Measurements from ENCODE around the gene FAM163B.
"Not testable (repeated sequence)": the region's sequence is repeated elsewhere in the genome, so short reads cannot be mapped to it uniquely, and the experiment has no call there.

Gene FAM163B

GRCh38 chr9:133640580-133641395 is 31.6 kb upstream of the FAM163B start:
- Histone ChIP-seq H3K27ac (no peak overlapping the region), H3K4me3 (no peak overlapping the region)

DNA sequence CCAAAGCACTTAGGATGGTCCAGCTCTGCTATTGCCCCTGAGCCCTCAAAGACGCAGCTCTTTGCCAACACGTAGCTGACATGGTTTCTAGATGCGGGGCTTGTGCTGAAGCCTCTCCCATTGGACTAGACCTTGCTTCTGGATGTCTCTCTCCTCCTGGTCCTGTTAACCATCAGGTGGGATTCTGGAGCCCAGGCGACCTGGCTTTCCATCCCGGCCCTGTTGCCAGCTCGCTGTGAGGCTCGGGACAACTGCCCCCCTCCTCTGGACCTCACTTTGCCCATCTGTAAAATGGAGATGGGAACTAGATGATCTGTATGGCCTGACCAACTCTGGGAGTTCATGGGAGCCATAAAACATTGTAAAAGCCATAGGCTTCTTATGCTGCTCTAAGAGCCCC is 31.0 kb upstream of the FAM163B start:
- no peak overlapping the region for H3K4me3 ChIP-seq
- H3K27ac ChIP-seq: no peak overlapping the region

GRCh38 chr9:133639613-133640012 is 30.4 kb upstream of the FAM163B start:
- Histone ChIP-seq H3K27ac (no peak overlapping the region), H3K4me3 (no peak overlapping the region)

- H3K27ac ChIP-seq: no peak overlapping the region
- no peak overlapping the region for H3K4me3 ChIP-seq
Observed at GRCh38 chr9:133638711-133639110, 29.5 kb upstream of the FAM163B start.

DNA sequence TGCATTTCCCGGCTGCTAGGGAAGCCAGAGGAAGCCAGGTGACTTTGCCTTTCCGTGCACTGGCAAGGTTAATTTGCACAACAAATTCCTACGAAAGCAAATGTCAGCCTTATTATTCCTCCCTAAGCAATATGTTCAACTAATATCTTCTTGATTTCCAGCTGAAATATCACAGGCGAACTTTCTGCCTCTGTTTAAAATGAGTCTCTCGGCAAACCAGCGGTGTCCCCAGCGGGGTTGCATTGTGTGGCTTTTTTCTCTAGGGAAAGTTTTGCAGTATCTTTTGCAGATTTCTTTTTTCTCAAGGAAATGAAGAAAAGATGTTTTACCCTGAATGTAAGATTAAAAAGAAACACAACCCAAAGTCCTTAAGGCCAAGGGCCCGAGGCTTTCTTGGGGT is 28.9 kb upstream of the FAM163B start:
- Histone ChIP-seq H3K4me3 (no peak overlapping the region), H3K27ac (no peak overlapping the region)

DNA sequence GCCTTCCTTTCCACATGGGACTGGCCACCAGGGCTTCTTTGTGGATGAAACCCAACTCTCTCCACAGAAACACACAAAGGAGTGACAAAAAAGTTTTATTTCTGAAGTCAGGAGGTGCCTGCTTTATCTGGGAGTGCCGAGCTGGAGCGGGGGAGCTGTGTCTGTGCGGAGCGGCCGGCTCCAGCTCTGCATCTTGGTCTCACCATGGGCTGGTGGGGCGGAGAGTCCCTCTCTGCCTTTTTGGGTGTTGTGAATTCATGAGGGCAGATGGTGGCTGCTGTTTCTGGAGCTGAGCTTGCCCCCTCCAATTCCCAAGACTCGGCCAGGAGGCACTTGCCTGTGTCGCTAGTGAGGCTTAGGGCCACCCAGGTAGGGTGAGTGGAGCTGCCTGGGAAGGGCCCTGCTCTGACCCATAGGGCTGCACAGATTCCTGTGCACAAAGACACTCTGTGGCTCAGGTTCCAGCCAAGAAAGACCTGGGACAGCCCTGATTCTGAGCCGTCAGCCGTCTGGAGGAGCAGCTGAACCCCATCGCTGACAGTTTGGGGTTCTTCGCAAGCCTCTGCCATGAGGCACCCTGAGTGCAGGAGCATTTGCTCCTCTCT is 28.4 kb upstream of the FAM163B start:
- Histone ChIP-seq H3K27ac (no peak overlapping the region), H3K4me3 (no peak overlapping the region)

GRCh38 chr9:133636902-133637301 is 27.7 kb upstream of the FAM163B start:
- no peak overlapping the region for H3K27ac ChIP-seq

DNA sequence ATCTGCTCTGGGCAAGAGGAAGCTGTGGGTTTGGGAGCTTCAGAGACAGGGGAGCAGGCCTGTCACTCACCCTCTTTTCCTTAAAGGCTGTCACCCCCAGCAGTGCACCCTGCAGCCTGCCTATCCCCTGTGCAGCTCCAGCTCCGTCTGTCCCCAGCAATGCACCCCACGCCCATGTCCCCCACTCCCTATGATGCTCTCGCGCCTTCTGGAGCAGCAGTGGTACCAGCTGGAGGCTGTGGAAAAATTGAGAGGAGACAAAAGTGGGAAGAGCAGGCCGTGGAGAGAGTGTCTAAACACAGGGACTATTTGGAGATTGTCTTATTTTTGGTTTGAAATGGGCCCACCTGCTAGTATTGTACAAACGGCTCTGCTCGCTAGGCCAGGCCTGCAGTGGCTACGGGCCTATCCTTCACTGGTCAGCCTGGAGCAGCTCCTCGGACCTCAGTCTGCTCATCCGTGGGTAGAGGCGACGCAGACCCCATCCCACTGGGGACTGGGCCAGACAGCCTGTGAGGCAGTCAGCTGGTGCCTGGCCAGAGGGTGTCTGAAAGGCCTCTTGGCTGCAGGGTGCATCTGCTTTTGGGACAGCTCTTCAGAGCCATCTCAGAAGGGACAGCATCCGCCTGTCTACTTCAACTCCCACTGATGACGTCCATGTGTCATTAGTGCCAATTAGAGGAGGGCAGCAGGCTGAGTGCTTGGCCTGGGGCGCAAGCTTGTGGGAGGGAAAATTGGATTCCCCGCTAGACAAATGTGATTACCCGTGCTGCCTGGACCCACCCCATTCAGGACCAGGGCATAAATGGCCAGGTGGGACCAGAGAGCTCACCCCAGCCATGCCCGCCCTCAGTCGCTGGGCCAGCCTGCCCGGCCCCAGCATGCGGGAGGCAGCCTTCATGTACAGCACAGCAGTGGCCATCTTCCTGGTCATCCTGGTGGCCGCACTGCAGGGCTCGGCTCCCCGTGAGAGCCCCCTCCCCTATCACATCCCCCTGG is 26.6 kb upstream of the FAM163B start, which contains the start of gene DBH:
DBH (plus strand) TSS at position 831 of the 999 bp plus-strand sequence; CDS start at position 840, 9 bp downstream.
- H3K27ac ChIP-seq: no peak within 1 kb of the TSS
- no peak within 1 kb of the TSS for H3K4me3 ChIP-seq

More at GRCh38 chr9:133636902-133637301, 27.7 kb upstream of the FAM163B start:
- H3K4me3 ChIP-seq: no peak overlapping the region

- Histone ChIP-seq H3K4me3 (no peak overlapping the region), H3K27ac (no peak overlapping the region)
Observed at GRCh38 chr9:133635098-133635497, 25.9 kb upstream of the FAM163B start.

GRCh38 chr9:133634081-133634691 is 25.0 kb upstream of the FAM163B start:
- Histone ChIP-seq H3K27ac (no peak overlapping the region), H3K4me3 (no peak overlapping the region)

DNA sequence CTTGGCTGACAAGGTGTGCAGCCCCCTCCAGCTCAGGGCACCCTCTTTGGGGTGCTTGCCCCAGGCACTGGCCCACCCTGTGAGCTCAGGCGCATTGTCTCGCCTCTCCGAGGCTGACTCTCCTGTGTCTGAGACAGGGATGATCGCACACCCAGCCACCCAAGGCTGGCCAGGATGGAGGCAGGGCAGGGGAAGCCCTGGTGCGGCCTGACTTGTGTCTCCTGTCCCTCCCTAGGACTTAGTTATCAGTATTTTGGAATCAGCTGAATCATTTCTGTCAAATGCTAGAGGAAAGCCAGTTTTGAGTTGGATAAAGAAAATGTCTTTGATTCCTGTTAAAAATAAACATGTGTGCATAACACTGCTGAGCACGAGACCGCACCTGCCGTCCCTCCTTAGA is 24.5 kb upstream of the FAM163B start:
- H3K27ac ChIP-seq: no peak overlapping the region
- no peak overlapping the region for H3K4me3 ChIP-seq

DNA sequence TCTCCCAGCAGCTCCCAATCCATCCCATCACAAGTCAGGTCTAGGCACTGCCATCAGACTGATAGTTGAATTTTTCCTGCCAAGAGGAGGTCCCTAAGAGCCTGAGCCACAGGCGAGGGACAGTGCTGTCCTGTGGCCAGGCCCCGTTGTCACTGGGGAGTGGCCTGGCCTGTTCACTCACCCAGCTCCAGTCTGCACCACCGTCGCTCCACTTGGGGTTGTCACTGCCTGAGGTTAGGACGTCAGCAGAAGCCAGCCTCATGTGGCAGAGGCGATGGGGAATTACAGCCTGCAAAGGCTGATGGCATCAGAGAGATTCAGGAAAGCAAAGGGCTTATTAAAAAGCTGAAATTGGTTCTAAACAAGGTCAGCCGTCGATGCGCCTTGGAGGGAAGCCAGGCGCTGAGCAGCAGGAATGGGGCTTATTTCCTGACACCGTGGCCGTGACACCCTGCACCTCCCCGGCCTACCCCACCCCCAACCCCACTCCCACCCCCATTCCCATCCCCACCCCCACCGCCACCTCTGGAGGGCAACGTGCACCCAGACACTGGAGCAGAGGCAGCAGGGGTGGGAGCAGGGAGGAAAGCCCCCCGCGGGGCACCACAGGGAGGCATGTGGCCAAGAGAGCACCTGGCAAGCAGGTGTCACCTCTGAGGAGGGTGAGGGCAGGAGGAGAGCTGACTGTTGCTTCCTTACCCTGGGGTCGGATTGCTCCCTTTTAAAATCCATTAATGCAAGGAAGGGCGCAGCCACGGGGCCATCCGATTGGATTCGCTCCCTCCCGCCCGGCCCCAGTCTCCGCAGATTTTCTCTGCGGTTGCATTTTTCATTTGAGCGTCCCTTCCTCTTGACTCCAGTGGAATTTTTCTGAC is 23.9 kb upstream of the FAM163B start:
- Histone ChIP-seq H3K27ac (no peak overlapping the region), H3K4me3 (no peak overlapping the region)

DNA sequence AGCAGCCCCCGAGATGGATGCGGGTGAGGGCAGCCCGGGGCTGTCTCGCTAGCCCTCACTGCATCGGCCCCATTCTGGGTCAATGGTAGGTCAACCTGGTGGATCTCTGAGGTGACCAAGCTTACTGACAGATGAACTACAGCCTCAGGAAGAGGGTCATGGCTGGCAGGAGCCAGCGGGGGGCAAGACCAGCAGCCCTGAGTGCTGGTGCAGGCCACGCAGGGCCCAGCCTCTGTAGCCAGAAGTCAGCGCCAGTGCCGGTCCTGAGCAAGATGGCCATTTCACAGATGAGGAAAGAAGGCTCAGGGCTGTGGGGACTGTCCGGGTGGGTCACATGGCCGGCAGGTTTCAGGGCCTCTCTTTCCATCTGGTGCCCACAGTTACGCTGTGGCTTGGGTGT is 21.9 kb upstream of the FAM163B start:
- Histone ChIP-seq H3K27ac (no peak overlapping the region), H3K4me3 (no peak overlapping the region)

DNA sequence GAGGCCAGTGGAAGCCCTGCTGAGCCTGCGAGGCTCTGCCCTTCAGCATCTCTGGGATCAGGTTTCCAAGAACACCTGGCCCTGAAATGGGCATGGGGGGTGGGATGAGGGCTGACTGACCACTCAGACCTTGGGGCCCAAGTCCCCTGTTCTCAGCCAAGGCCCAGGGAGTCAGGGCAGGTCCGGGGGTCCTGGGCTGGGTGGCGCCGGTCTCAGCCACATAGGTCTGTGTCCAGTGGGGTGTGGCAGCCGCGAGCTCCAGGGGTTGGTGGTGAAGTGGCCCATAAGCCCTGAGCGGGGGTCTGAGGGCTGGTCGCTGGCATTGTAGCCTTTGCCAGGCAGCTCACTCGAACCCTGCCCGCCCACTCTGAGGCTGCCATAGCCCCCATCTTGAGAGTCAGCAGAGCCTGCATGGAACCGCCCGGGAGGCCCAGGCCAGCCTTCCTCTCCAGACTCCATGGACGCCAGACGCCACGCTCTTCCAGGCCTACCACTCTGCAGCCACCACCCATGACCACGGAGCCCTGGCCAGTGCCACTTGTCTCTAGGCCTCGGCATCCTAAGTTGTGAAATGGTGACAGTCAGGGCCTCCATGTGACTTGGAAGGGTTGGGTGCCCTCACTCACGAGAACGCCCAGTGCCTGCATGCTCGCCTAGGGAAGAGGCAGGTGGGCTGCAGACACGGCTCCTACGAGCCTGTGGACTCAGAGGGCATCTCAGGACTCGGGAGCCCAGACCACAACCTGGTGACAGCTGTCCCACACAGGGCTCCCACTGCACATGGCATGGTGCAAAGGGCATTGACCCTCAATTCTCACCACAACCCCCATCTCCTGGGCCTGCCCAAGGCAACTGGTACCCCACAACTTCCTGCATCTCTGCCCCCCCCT is 20.3 kb upstream of the FAM163B start:
- Histone ChIP-seq H3K4me3 (no peak overlapping the region), H3K27ac (no peak overlapping the region)

GRCh38 chr9:133628766-133629165 is 19.6 kb upstream of the FAM163B start:
- no peak overlapping the region for H3K4me3 ChIP-seq
- no peak overlapping the region for H3K27ac ChIP-seq

DNA sequence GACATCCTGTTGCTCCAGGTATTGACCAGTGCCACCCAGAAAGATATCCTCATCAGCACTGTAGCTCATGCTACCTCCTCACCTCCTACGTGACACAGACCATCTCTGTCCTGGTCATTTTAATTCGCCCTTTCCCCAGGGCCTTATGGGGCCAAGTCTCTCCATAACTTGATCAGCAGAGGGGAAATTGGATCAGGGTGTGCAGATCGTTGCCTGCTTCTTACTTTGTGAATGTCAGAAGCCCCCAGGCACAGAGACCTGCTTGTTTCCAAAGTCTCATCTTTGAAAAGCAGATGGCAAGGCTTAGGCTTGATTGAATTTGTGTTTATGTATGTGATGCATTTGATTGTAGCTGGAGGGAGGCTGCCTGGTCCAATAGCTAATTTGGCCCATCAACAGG is 18.2 kb upstream of the FAM163B start:
- H3K4me3 ChIP-seq: no peak overlapping the region
- H3K27ac ChIP-seq: no peak overlapping the region

GRCh38 chr9:133626008-133626407 is 16.8 kb upstream of the FAM163B start:
- not testable (repeated sequence) for H3K27ac ChIP-seq, H3K4me3 ChIP-seq

- no peak overlapping the region for H3K4me3 ChIP-seq
Observed at GRCh38 chr9:133622555-133622954, 13.4 kb upstream of the FAM163B start.

More at GRCh38 chr9:133622555-133622954, 13.4 kb upstream of the FAM163B start:
- no peak overlapping the region for H3K27ac ChIP-seq
